Endothelial cell (in vitro differentiated cells): ENCODE measurements around the gene PSTPIP1. TPM values are rescaled to one million over a fixed set of nuclear protein-coding genes. Genes with fewer than 3 reads are reported as not detected.

Source experiments
- DNase-seq: peaks from one replicate; pipeline ENCODE4 v3.0.0; 2021; ENCODE audit warnings: low spot score
- H3K27ac Mint-ChIP-seq: one replicate; pipeline ENCODE4 v1.8.0; 2021; ENCODE audit warnings: mixed read lengths, inconsistent platforms; ENCODE audit not compliant: unreplicated experiment
- H3K27me3 Mint-ChIP-seq: one replicate; pipeline ENCODE4 v1.8.0; 2021; ENCODE audit warnings: mild to moderate bottlenecking, moderate library complexity, mixed read lengths, inconsistent platforms; ENCODE audit not compliant: unreplicated experiment
- H3K36me3 Mint-ChIP-seq: one replicate; pipeline ENCODE4 v1.8.0; 2021; ENCODE audit warnings: mild to moderate bottlenecking, low read depth, mixed read lengths, inconsistent platforms; ENCODE audit not compliant: unreplicated experiment
- H3K4me1 Mint-ChIP-seq: one replicate; pipeline ENCODE4 v1.8.0; 2021; ENCODE audit warnings: mild to moderate bottlenecking, mixed read lengths, inconsistent platforms; ENCODE audit not compliant: unreplicated experiment
- H3K4me3 Mint-ChIP-seq: one replicate; pipeline ENCODE4 v1.8.0; 2021; ENCODE audit warnings: mild to moderate bottlenecking, mixed read lengths, inconsistent platforms; ENCODE audit not compliant: unreplicated experiment
- H3K9me3 Mint-ChIP-seq: one replicate; pipeline ENCODE4 v1.8.0; 2021; ENCODE audit warnings: mixed read lengths, inconsistent platforms; ENCODE audit not compliant: unreplicated experiment
- total RNA-seq: library from RNA; stranded (reverse); fragmentation: NEBNext Ultra II Directional; extraction: Animal tissue kit (Norgen Biotek cat#: 25700); gene quantifications from one replicate; pipeline ENCODE4 v1.2.1, GENCODE V29; 2021; ENCODE audit not compliant: unreplicated experiment
- TF ChIP-seq, protein P1 (sequence below): fragments of 200-600 bp; sonication (generic); IDR thresholded peaks from one replicate; pipeline ENCODE4 v1.5.0; 2021; ENCODE audit warnings: antibody characterized with exemption; ENCODE audit not compliant: unreplicated experiment

PSTPIP1 gene
- total RNA-seq, 1 donor from 2014 or later, result not detected

GRCh38 chr15:77064539-77065308 lies 69.8 kb downstream of the PSTPIP1 start:
- no peak overlapping the region for H3K4me3 Mint-ChIP-seq
- no peaks in the 10 kb centered on the region for H3K27me3 Mint-ChIP-seq
- DNase-seq, result no peak
- no peaks in the 10 kb centered on the region for H3K36me3 Mint-ChIP-seq
- H3K27ac Mint-ChIP-seq, result peak overlapping the region; percentile 73
- H3K4me1 Mint-ChIP-seq, result peaks cover 17% of the 10 kb centered on the region
- TF ChIP-seq, protein P1, sequence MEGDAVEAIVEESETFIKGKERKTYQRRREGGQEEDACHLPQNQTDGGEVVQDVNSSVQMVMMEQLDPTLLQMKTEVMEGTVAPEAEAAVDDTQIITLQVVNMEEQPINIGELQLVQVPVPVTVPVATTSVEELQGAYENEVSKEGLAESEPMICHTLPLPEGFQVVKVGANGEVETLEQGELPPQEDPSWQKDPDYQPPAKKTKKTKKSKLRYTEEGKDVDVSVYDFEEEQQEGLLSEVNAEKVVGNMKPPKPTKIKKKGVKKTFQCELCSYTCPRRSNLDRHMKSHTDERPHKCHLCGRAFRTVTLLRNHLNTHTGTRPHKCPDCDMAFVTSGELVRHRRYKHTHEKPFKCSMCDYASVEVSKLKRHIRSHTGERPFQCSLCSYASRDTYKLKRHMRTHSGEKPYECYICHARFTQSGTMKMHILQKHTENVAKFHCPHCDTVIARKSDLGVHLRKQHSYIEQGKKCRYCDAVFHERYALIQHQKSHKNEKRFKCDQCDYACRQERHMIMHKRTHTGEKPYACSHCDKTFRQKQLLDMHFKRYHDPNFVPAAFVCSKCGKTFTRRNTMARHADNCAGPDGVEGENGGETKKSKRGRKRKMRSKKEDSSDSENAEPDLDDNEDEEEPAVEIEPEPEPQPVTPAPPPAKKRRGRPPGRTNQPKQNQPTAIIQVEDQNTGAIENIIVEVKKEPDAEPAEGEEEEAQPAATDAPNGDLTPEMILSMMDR, result no peak
- H3K9me3 Mint-ChIP-seq, result no peaks in the 10 kb centered on the region

DNA sequence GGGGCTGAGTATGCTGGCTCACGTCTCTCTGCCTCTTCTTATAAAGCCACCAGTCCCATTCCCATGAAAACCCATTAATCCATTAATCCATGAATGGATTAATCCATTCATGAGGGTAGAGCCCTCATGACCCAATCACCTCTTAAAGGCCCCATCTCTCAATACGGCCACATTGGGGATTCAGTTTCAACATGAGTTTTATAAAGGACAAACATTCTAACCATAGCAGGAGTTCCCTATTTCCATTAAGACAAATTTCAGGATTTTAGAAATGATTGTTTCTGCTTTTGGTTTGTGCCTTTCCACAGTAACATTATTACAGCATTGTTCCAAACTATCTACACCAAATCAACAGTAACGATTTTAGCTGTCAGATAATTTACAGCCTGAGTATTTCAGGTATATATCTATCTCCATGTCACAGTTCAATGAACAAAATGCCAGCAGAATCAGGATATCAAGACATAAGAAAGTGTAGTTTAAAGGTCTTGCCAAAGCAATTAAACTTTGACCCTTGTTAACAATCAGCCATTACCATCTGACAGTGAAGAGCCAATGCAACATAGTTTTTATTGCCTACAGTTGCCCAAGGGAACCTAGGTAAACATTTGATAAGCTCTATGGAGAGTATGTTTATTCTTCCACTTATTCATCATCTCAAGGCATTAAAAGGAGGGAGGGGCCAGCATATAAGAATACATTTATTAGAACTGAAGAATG lies 72.2 kb downstream of the PSTPIP1 start:
- Mint-ChIP-seq H3K4me3 (no peak overlapping the region), H3K36me3 (peaks cover 5% of the 10 kb centered on the region), H3K4me1 (peaks cover 27% of the 10 kb centered on the region), H3K27ac (no peak overlapping the region), H3K27me3 (peaks cover 4% of the 10 kb centered on the region), H3K9me3 (no peaks in the 10 kb centered on the region)
- TF ChIP-seq, protein P1, result no peak
- no peak for DNase-seq

GRCh38 chr15:77067691-77068367 lies 72.9 kb downstream of the PSTPIP1 start:
- no peak for DNase-seq
- H3K4me1 Mint-ChIP-seq, result peaks cover 27% of the 10 kb centered on the region
- H3K36me3 Mint-ChIP-seq, result peaks cover 5% of the 10 kb centered on the region
- no peak overlapping the region for H3K4me3 Mint-ChIP-seq
- H3K9me3 Mint-ChIP-seq, result no peaks in the 10 kb centered on the region
- peaks cover 4% of the 10 kb centered on the region for H3K27me3 Mint-ChIP-seq
- no peak overlapping the region for H3K27ac Mint-ChIP-seq
- TF ChIP-seq, protein P1, result no peak

- peaks cover 27% of the 10 kb centered on the region for H3K4me1 Mint-ChIP-seq
- no peaks in the 10 kb centered on the region for H3K9me3 Mint-ChIP-seq
- no peak for DNase-seq
- peaks cover 4% of the 10 kb centered on the region for H3K27me3 Mint-ChIP-seq
- TF ChIP-seq, protein P1, result no peak
- H3K27ac Mint-ChIP-seq, result no peak overlapping the region
- H3K36me3 Mint-ChIP-seq, result peaks cover 5% of the 10 kb centered on the region
- H3K4me3 Mint-ChIP-seq, result no peak overlapping the region
These were observed 73.7 kb downstream of the PSTPIP1 start for GRCh38 chr15:77068633-77069032.
